Measurements from ENCODE around the gene ZNF804A. TPM values are rescaled to one million over a fixed set of nuclear protein-coding genes. Genes with fewer than 3 reads are reported as not detected.

The ZNF804A gene
- total RNA-seq, 1 donor from 2014 or later = 2.7 TPM

DNA sequence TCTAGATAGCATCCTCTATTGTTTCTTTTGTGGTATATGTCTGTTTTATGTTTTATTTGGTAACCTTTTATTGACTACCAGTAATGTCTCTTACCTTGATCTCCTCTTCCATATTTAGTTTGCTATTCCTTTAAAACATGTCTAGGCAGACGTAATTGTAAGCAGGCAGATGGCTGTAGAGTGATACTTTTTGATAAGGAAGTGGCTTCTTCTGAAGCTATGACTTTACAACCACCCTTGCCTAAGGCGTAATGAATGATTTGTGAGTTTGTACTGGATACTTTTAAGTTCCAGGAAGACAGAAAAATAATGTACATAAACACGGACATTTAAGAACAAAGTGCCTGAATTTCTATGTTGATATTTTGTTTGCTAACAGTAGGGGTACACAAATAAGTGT is 85.6 kb downstream of the ZNF804A start:
- H3K4me1 Mint-ChIP-seq = peaks cover 4% of the 10 kb centered on the region
- DNase-seq (ENCODE audit: low spot score in 2 of 2, unreplicated experiment in 2 of 2) = no peak
- H3K9me3 Mint-ChIP-seq = peaks cover 6% of the 10 kb centered on the region
- peak overlapping the region; percentile 4 for H3K27ac Mint-ChIP-seq
- TF ChIP-seq, protein P1, sequence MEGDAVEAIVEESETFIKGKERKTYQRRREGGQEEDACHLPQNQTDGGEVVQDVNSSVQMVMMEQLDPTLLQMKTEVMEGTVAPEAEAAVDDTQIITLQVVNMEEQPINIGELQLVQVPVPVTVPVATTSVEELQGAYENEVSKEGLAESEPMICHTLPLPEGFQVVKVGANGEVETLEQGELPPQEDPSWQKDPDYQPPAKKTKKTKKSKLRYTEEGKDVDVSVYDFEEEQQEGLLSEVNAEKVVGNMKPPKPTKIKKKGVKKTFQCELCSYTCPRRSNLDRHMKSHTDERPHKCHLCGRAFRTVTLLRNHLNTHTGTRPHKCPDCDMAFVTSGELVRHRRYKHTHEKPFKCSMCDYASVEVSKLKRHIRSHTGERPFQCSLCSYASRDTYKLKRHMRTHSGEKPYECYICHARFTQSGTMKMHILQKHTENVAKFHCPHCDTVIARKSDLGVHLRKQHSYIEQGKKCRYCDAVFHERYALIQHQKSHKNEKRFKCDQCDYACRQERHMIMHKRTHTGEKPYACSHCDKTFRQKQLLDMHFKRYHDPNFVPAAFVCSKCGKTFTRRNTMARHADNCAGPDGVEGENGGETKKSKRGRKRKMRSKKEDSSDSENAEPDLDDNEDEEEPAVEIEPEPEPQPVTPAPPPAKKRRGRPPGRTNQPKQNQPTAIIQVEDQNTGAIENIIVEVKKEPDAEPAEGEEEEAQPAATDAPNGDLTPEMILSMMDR (IDR thresholded peaks at IDR 0.05; ENCODE audit: unreplicated experiment) = no peak
- H3K4me3 Mint-ChIP-seq = no peak overlapping the region
- no peaks in the 10 kb centered on the region for H3K27me3 Mint-ChIP-seq (ENCODE audit: low read depth)
- no peaks in the 10 kb centered on the region for H3K36me3 Mint-ChIP-seq

DNA sequence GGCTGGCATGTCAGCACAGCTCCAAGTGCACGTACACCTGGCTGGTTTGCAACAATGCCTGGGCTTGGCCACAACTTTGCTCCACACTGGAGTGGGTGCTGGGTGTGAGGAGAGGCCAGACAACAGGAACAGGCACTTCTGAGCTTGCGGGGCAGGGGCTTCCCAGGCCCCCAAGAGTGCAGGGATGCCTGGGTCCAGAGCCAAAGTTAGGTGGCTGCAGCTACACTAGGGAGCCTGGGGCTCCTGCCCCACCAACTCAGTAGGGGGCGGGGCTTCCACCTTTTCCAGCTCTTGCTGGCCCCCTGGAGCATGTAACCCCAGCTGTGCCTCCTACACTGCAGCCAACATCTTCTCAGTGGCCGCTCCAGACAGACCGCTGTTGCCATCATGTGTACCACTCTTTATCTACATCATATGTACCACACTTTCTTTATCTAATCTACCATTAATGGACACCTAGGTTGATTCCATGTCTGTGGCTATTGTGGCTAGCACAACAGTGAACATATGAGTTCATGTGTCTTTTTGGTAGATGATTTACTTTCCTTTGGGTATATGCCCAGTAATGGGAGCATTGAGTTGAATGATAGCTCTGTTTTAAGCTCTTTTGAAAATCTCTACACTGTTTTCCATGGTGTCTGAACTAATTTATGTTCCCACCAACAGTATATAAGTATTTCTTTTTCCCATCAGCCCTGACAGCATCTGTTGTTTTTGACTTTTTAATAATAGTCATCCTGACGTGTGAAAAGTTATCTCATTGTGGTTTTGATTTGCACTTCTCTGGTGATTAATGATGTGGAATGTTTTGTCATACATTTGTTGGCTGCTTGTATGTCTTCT is 87.9 kb downstream of the ZNF804A start:
- Mint-ChIP-seq H3K36me3 (no peaks in the 10 kb centered on the region), H3K27ac (no peak overlapping the region), H3K4me3 (no peak overlapping the region), H3K4me1 (peaks cover 4% of the 10 kb centered on the region), H3K27me3 (ENCODE audit: low read depth) (no peaks in the 10 kb centered on the region), H3K9me3 (peaks cover 4% of the 10 kb centered on the region)
- TF ChIP-seq, protein P1 (IDR thresholded peaks at IDR 0.05; ENCODE audit: unreplicated experiment) = no peak
- DNase-seq (ENCODE audit: low spot score in 2 of 2, unreplicated experiment in 2 of 2) = no peak

DNA sequence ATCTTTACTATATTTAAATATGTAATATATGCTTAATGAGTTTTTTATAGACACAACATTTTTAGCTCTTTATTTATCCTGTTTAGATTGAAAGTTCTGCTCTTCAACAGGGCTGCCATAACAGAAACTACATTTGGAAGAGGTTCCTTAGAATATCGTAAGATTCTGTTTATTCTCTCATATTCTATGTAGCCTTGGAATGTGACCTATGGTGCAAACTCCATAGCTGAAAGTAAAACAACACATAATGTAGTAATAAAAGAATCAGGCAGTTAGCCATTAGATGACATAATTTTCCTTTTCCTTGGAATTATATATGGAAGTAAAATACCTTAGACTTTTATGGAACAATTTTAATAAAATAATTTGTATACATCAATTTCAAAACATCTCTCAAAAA is 91.3 kb downstream of the ZNF804A start:
- H3K4me1 Mint-ChIP-seq = no peaks in the 10 kb centered on the region
- peaks cover 4% of the 10 kb centered on the region for H3K9me3 Mint-ChIP-seq
- no peak for DNase-seq (ENCODE audit: low spot score in 2 of 2, unreplicated experiment in 2 of 2)
- H3K27me3 Mint-ChIP-seq (ENCODE audit: low read depth) = no peaks in the 10 kb centered on the region
- H3K36me3 Mint-ChIP-seq = no peaks in the 10 kb centered on the region
- H3K4me3 Mint-ChIP-seq = no peak overlapping the region
- TF ChIP-seq, protein P1 (IDR thresholded peaks at IDR 0.05; ENCODE audit: unreplicated experiment) = no peak
- no peak overlapping the region for H3K27ac Mint-ChIP-seq

DNA sequence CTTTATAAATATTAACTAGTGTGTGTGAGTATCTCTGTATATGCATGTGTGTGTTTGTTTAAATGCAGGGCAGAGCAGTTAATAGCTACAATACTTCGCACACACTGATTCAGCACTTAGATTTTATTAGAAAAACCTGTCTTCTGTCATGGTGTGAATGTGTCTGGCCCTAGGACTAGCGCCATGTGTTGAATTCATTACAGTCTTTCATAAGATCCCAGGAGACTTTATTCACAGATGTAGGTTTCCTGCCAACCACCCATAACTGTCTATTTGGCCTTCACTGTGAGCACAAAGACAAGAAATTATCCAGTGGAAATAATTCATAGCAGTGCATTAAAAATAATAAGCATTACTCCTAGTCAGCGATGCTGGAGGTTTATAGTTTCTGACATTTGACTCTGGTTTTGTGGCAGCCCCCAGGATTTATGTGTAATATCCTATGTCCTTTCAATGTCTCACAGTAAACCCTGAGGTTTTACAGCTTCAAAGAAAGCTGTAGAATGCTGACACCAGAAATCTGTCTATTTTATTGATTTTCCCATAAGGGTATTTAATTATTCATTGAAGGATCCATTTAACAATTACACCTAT is 93.9 kb downstream of the ZNF804A start:
- no peak overlapping the region for H3K4me3 Mint-ChIP-seq
- no peaks in the 10 kb centered on the region for H3K27me3 Mint-ChIP-seq (ENCODE audit: low read depth)
- DNase-seq (ENCODE audit: low spot score in 2 of 2, unreplicated experiment in 2 of 2) = no peak
- H3K36me3 Mint-ChIP-seq = no peaks in the 10 kb centered on the region
- no peaks in the 10 kb centered on the region for H3K9me3 Mint-ChIP-seq
- H3K4me1 Mint-ChIP-seq = no peaks in the 10 kb centered on the region
- no peak overlapping the region for H3K27ac Mint-ChIP-seq
- TF ChIP-seq, protein P1 (IDR thresholded peaks at IDR 0.05; ENCODE audit: unreplicated experiment) = no peak

DNA sequence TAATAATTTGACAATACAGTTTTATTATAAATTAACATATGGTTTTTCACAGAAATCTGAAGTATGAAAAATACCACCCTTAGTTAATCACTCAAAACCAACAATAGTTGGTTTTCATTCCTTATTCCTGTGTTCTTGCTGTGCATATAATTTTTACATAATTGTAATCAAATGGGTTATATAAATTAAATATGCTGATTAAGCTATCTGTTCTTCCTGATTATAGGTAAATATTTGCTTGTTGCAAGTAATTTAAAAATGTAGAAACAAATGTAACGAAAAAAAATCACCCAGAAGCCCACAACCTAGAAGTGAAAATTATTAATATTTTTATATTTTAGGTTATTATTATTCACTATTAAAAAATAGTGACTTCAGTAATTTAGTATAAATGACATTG is 98.3 kb downstream of the ZNF804A start:
- Mint-ChIP-seq H3K4me3 (no peak overlapping the region), H3K27me3 (ENCODE audit: low read depth) (no peaks in the 10 kb centered on the region), H3K4me1 (no peaks in the 10 kb centered on the region), H3K36me3 (no peaks in the 10 kb centered on the region), H3K9me3 (no peaks in the 10 kb centered on the region), H3K27ac (no peak overlapping the region)
- no peak for DNase-seq (ENCODE audit: low spot score in 2 of 2, unreplicated experiment in 2 of 2)
- TF ChIP-seq, protein P1 (IDR thresholded peaks at IDR 0.05; ENCODE audit: unreplicated experiment) = no peak

Measured in mesothelial cell of epicardium (in vitro differentiated cells).